ENCODE data around the gene WNK2.

- TF ChIP-seq CTCF (IDR thresholded peaks at IDR 0.05; ENCODE audit: low read depth, low read length, poor library complexity, severe bottlenecking), result no peak
- TF ChIP-seq EZH2phosphoT487 (IDR thresholded peaks at IDR 0.05; ENCODE audit: borderline replicate concordance, low read length), result no peak
These were observed 111.6 kb downstream of the WNK2 start for GRCh38 chr9:93295456-93296076.

All from DOHH2 (cell line).